Measurements from ENCODE around the gene SYNDIG1.

Gene SYNDIG1

GRCh38 chr20:24662322-24662721, 192.9 kb downstream of the SYNDIG1 start:
- no peak for DNase-seq
- TF ChIP-seq GATA1 (IDR thresholded peaks at IDR 0.05; ENCODE audit: low read depth, low read length) (no peak), POLR2A (IDR thresholded peaks at IDR 0.05; ENCODE audit: low read length) (no peak)

- no peak for DNase-seq
- no peak for TF ChIP-seq POLR2A (IDR thresholded peaks at IDR 0.05; ENCODE audit: low read length)
- no peak for TF ChIP-seq GATA1 (IDR thresholded peaks at IDR 0.05; ENCODE audit: low read depth, low read length)
These were observed 193.4 kb downstream of the SYNDIG1 start for GRCh38 chr20:24662752-24663365.

GRCh38 chr20:24663496-24663895, 194.1 kb downstream of the SYNDIG1 start:
- TF ChIP-seq GATA1 (IDR thresholded peaks at IDR 0.05; ENCODE audit: low read depth, low read length): no peak
- no peak for TF ChIP-seq POLR2A (IDR thresholded peaks at IDR 0.05; ENCODE audit: low read length)
- no peak for DNase-seq

- TF ChIP-seq POLR2A (IDR thresholded peaks at IDR 0.05; ENCODE audit: low read length): no peak
- no peak for TF ChIP-seq GATA1 (IDR thresholded peaks at IDR 0.05; ENCODE audit: low read depth, low read length)
- DNase-seq: no peak
These were observed 195.0 kb downstream of the SYNDIG1 start for GRCh38 chr20:24664266-24664986.

- no peak for DNase-seq
These were observed 195.8 kb downstream of the SYNDIG1 start for GRCh38 chr20:24665196-24665595.

GRCh38 chr20:24665741-24666191, 196.3 kb downstream of the SYNDIG1 start:
- no peak for TF ChIP-seq GATA1 (IDR thresholded peaks at IDR 0.05; ENCODE audit: low read depth, low read length)
- TF ChIP-seq POLR2A (IDR thresholded peaks at IDR 0.05; ENCODE audit: low read length): no peak

More at GRCh38 chr20:24665196-24665595, 195.8 kb downstream of the SYNDIG1 start:
- TF ChIP-seq POLR2A (IDR thresholded peaks at IDR 0.05; ENCODE audit: low read length): no peak
- no peak for TF ChIP-seq GATA1 (IDR thresholded peaks at IDR 0.05; ENCODE audit: low read depth, low read length)

GRCh38 chr20:24667689-24668383, 198.4 kb downstream of the SYNDIG1 start:
- no peak for TF ChIP-seq GATA1 (IDR thresholded peaks at IDR 0.05; ENCODE audit: low read depth, low read length)
- no peak for TF ChIP-seq POLR2A (IDR thresholded peaks at IDR 0.05; ENCODE audit: low read length)
- no peak for DNase-seq

More at GRCh38 chr20:24665741-24666191, 196.3 kb downstream of the SYNDIG1 start:
- DNase-seq: no peak

GRCh38 chr20:24668384-24668702, 198.9 kb downstream of the SYNDIG1 start:
- TF ChIP-seq POLR2A (IDR thresholded peaks at IDR 0.05; ENCODE audit: low read length): no peak
- no peak for TF ChIP-seq GATA1 (IDR thresholded peaks at IDR 0.05; ENCODE audit: low read depth, low read length)
- DNase-seq: no peak

- no peak for TF ChIP-seq POLR2A (IDR thresholded peaks at IDR 0.05; ENCODE audit: low read length)
- no peak for TF ChIP-seq GATA1 (IDR thresholded peaks at IDR 0.05; ENCODE audit: low read depth, low read length)
- DNase-seq: no peak
These were observed 199.4 kb downstream of the SYNDIG1 start for GRCh38 chr20:24668791-24669190.

GRCh38 chr20:24669701-24670100, 200.3 kb downstream of the SYNDIG1 start:
- TF ChIP-seq GATA1 (IDR thresholded peaks at IDR 0.05; ENCODE audit: low read depth, low read length) (no peak), POLR2A (IDR thresholded peaks at IDR 0.05; ENCODE audit: low read length) (no peak)
- no peak for DNase-seq

- no peak for DNase-seq
- TF ChIP-seq GATA1 (IDR thresholded peaks at IDR 0.05; ENCODE audit: low read depth, low read length) (no peak), POLR2A (IDR thresholded peaks at IDR 0.05; ENCODE audit: low read length) (no peak)
These were observed 201.0 kb downstream of the SYNDIG1 start for GRCh38 chr20:24670341-24670872.

- no peak for DNase-seq
- TF ChIP-seq GATA1 (IDR thresholded peaks at IDR 0.05; ENCODE audit: low read depth, low read length) (no peak), POLR2A (IDR thresholded peaks at IDR 0.05; ENCODE audit: low read length) (no peak)
These were observed 201.6 kb downstream of the SYNDIG1 start for GRCh38 chr20:24670981-24671380.

GRCh38 chr20:24672181-24672880, 202.9 kb downstream of the SYNDIG1 start:
- TF ChIP-seq GATA1 (IDR thresholded peaks at IDR 0.05; ENCODE audit: low read depth, low read length) (no peak), POLR2A (IDR thresholded peaks at IDR 0.05; ENCODE audit: low read length) (no peak)
- no peak for DNase-seq
